ENCODE results near the gene PDGFA. TPM values are rescaled to one million over a fixed set of nuclear protein-coding genes. Genes with fewer than 3 reads are reported as not detected.

Gene PDGFA
- total and polyA plus RNA-seq, 2 donors = 25.1 to 28.9 TPM

- Histone ChIP-seq H3K4me3 (ENCODE audit: low read depth, low read length) (no peak overlapping the region), H3K36me3 (ENCODE audit: insufficient read depth) (no peaks in the 10 kb centered on the region), H3K4me1 (ENCODE audit: insufficient read depth) (no peaks in the 10 kb centered on the region), H3K27ac (ENCODE audit: low read depth) (no peak overlapping the region)
- DNase-seq (ENCODE audit: extremely low spot score) = no peak
- WGBS = 90% methylated on average over 35 of the region's 35 CpGs
Measured at GRCh38 chr7:463817-464453, 55.7 kb downstream of the PDGFA start.

DNA sequence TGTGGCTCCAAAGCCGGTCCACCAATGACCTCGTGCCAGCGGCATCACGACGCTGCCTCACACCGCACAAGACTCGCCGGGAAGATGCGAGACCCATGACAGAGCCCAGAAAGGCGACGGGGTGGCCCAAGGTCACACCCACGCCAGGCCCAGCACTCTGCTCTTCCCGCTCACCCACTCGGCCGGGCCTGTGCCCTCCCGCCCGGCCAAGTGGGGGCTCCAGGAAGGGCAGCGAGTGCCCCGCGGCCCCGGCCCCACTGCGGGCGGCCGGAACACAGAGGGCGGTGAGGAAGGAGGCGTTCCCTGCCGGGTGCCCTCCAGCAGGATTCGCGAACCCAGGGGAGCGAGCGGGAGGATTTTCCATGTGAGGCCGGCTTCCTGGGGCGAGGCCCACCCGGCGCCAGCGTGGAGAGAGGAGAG lies 56.3 kb downstream of the PDGFA start:
- no peaks in the 10 kb centered on the region for H3K36me3 ChIP-seq (ENCODE audit: insufficient read depth)
- H3K27ac ChIP-seq (ENCODE audit: low read depth) = no peak overlapping the region
- 95% methylated on average over 36 of the region's 36 CpGs for WGBS
- H3K4me3 ChIP-seq (ENCODE audit: low read depth, low read length) = no peak overlapping the region
- DNase-seq (ENCODE audit: extremely low spot score) = no peak
- H3K4me1 ChIP-seq (ENCODE audit: insufficient read depth) = no peaks in the 10 kb centered on the region

- no peaks in the 10 kb centered on the region for H3K4me1 ChIP-seq (ENCODE audit: insufficient read depth)
- H3K36me3 ChIP-seq (ENCODE audit: insufficient read depth) = no peaks in the 10 kb centered on the region
- H3K27ac ChIP-seq (ENCODE audit: low read depth) = no peak overlapping the region
- no peak for DNase-seq (ENCODE audit: extremely low spot score)
- H3K4me3 ChIP-seq (ENCODE audit: low read depth, low read length) = no peak overlapping the region
- WGBS = 90% methylated on average over 49 of the region's 49 CpGs
Measured at GRCh38 chr7:462173-463103, 57.2 kb downstream of the PDGFA start.

DNA sequence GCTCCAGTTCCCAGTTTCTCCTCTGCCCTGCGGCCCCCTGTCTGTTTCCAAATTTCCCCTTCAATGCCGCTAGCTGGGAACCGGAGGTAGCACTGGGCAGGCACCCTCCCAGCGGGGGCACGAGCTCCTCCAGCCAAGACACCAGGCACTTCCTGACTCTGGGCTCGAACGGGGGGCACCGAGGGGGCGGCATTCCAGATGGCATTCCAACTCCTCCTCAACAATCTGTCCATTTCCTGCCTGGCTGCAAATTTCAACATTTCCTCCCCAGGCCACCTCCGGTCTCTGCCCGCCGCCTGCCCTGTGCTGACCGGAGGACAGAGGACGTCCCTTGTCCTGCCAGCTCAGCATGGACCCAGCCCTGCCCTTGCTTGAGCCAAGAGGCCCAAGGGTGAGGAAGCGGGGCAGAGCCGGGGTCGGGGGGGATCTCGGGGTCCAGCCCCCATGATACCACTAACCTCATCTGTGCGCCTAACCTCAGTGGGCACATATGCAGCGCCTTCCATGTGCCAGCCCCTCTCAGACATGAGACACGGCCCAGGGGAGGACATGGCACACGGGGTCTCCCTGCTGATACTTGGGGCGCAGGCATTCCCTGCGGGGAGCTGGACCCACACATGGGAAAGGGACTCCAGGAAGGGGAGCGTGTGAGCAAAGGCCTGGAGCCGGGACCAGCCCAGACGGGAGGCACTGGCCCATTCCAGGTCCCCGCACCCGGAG lies 58.0 kb downstream of the PDGFA start:
- Histone ChIP-seq H3K36me3 (ENCODE audit: insufficient read depth) (no peaks in the 10 kb centered on the region), H3K4me3 (ENCODE audit: low read depth, low read length) (no peak overlapping the region), H3K4me1 (ENCODE audit: insufficient read depth) (no peaks in the 10 kb centered on the region), H3K27ac (ENCODE audit: low read depth) (no peak overlapping the region)
- no peak for DNase-seq (ENCODE audit: extremely low spot score)
- WGBS = 81% methylated on average over 29 of the region's 29 CpGs

- H3K27ac ChIP-seq (ENCODE audit: low read depth) = no peak overlapping the region
- WGBS = 79% methylated on average over 2 of the region's 2 CpGs
- H3K4me3 ChIP-seq (ENCODE audit: low read depth, low read length) = no peak overlapping the region
- H3K36me3 ChIP-seq (ENCODE audit: insufficient read depth) = no peaks in the 10 kb centered on the region
- DNase-seq (ENCODE audit: extremely low spot score) = no peak
- no peaks in the 10 kb centered on the region for H3K4me1 ChIP-seq (ENCODE audit: insufficient read depth)
Measured at GRCh38 chr7:461117-461452, 58.6 kb downstream of the PDGFA start.

- 31% methylated on average over 26 of the region's 26 CpGs for WGBS
- Histone ChIP-seq H3K36me3 (ENCODE audit: insufficient read depth) (no peaks in the 10 kb centered on the region), H3K4me1 (ENCODE audit: insufficient read depth) (no peaks in the 10 kb centered on the region), H3K27ac (ENCODE audit: low read depth) (no peak overlapping the region), H3K4me3 (ENCODE audit: low read depth, low read length) (no peak overlapping the region)
- DNase-seq (ENCODE audit: extremely low spot score) = no peak
Measured at GRCh38 chr7:460374-461116, 59.1 kb downstream of the PDGFA start.

DNA sequence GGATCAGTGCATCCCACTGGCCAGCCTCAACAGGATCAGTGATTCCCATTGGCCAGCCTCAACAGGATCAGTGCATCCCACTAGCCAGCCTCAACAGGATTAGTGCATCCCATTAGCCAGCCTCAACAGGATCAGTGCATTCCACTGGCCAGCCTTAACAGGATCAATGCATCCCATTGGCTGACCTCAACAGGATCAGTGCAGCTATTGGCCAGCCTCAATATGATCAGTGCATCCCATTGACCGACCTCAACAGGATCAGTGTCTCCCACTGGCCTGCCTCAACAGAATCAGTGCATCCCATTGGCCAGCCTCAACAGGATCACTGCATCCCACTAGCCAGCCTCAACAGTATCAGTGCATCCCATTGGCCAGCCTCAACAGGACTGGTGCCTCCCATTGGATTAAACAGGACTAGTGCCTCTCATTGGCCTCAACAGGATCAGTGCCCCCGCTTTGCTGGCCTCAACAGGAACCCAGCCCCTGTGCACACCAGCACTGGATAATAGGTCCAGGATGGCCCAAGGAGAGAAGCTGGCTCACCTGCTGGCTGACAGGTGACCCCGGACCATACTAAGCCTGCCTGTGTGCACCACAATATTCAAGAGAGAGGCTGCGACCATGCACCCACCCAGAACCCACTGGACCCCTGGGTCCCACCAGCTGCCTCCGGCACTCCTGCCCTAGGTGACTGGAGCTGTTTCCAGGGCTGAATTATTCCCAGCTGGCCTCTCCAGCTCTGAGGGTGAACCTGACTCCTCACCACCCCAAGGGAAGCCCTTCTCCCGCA lies 59.9 kb downstream of the PDGFA start:
- DNase-seq (ENCODE audit: extremely low spot score) = no peak
- no peak overlapping the region for H3K27ac ChIP-seq (ENCODE audit: low read depth)
- WGBS = 87% methylated on average over 6 of the region's 6 CpGs
- H3K4me1 ChIP-seq (ENCODE audit: insufficient read depth) = no peaks in the 10 kb centered on the region
- no peak overlapping the region for H3K4me3 ChIP-seq (ENCODE audit: low read depth, low read length)
- no peaks in the 10 kb centered on the region for H3K36me3 ChIP-seq (ENCODE audit: insufficient read depth)

DNA sequence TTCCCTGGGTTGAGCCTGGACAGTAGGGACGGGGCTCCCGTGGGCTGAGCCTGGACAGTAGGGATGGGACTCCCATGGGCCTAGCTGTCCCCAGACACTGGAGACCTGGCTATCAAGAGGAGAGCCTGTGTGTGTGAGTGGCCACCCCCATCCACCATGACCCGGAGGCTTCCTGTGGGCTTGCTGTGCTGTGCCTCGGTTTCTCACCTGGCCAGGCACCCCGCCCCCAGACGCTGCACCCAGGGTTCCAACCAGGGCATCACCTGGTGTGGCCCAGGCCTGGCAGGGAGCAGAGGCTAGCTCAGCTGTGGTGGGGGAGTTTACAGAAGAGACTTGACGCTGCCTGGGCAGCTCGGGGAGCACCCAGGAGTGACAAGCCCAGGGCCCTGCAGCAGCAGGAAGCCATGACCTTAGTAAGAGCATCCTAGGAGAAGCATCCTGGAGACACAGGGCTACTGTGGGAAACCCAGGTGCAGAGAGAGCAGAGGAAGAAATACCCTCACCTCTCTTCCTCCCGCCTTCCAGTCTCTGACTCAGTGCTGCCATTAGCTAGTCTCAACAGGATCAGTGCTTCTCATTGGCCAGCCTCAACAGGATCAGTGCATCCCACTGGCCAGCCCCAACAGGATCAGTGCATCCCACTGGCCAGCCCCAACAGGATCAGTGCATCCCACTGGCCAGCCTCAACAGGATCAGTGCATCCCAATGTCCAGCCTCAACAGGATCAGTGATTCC lies 61.0 kb downstream of the PDGFA start:
- DNase-seq (ENCODE audit: extremely low spot score) = no peak
- Histone ChIP-seq H3K4me3 (ENCODE audit: low read depth, low read length) (no peak overlapping the region), H3K4me1 (ENCODE audit: insufficient read depth) (no peaks in the 10 kb centered on the region), H3K36me3 (ENCODE audit: insufficient read depth) (no peaks in the 10 kb centered on the region), H3K27ac (ENCODE audit: low read depth) (no peak overlapping the region)
- 97% methylated on average over 9 of the region's 9 CpGs for WGBS

GRCh38 chr7:457814-458510 lies 61.7 kb downstream of the PDGFA start:
- Histone ChIP-seq H3K36me3 (ENCODE audit: insufficient read depth) (no peaks in the 10 kb centered on the region), H3K4me1 (ENCODE audit: insufficient read depth) (no peaks in the 10 kb centered on the region), H3K27ac (ENCODE audit: low read depth) (no peak overlapping the region), H3K4me3 (ENCODE audit: low read depth, low read length) (no peak overlapping the region)
- 81% methylated on average over 30 of the region's 30 CpGs for WGBS
- no peak for DNase-seq (ENCODE audit: extremely low spot score)

DNA sequence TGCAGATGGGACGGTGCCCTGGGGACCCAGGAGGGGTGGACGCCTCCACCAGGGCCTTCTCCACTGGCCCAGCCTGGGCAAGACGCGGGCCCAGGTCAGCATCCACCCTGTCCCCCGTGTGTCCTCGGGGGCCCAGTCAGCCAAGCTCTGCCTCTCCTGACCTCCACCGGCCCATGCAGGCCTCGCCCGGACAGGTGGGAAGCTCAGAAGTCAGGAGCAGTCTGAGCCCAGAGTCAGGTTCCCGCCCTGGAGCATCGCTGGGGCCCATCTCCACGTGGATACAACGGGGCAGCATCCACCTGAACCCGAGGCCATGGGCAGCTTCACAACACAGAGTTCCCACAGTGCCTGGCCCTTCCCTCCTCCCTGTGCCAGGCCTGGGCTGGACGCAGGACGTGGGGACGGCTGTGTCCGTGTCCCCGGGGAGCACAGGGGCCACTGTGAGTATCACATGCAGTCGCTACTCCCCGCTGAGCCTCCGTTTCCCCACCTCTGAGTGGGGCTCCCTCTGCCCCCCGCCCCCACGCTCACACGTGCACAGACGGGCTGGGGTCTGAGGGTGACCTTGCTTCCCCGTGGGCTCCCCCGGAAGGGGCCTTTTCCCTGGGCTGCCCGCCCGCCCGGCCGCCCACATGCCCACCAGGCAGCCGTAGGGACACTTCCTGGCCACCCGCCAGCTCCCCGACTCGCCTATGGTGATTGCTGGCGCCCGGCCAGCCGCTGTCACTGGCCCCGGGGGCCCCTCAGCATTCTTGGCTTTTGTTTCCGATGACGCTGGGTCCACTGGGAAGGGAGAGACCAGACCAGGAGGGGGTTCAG lies 64.3 kb downstream of the PDGFA start:
- DNase-seq (ENCODE audit: extremely low spot score) = no peak
- Histone ChIP-seq H3K27ac (ENCODE audit: low read depth) (no peak overlapping the region), H3K4me3 (ENCODE audit: low read depth, low read length) (no peak overlapping the region), H3K36me3 (ENCODE audit: insufficient read depth) (no peaks in the 10 kb centered on the region), H3K4me1 (ENCODE audit: insufficient read depth) (no peaks in the 10 kb centered on the region)
- 45% methylated on average over 42 of the region's 42 CpGs for WGBS

- no peak for DNase-seq (ENCODE audit: extremely low spot score)
- H3K4me3 ChIP-seq (ENCODE audit: low read depth, low read length) = no peak overlapping the region
- H3K36me3 ChIP-seq (ENCODE audit: insufficient read depth) = no peaks in the 10 kb centered on the region
- no peak overlapping the region for H3K27ac ChIP-seq (ENCODE audit: low read depth)
- 94% methylated on average over 56 of the region's 56 CpGs for WGBS
- H3K4me1 ChIP-seq (ENCODE audit: insufficient read depth) = no peaks in the 10 kb centered on the region
Measured at GRCh38 chr7:454356-455109, 65.1 kb downstream of the PDGFA start.

Measured in urinary bladder (tissue), 4 donors.